ENCODE measurements around the gene PROCA1.

DNA sequence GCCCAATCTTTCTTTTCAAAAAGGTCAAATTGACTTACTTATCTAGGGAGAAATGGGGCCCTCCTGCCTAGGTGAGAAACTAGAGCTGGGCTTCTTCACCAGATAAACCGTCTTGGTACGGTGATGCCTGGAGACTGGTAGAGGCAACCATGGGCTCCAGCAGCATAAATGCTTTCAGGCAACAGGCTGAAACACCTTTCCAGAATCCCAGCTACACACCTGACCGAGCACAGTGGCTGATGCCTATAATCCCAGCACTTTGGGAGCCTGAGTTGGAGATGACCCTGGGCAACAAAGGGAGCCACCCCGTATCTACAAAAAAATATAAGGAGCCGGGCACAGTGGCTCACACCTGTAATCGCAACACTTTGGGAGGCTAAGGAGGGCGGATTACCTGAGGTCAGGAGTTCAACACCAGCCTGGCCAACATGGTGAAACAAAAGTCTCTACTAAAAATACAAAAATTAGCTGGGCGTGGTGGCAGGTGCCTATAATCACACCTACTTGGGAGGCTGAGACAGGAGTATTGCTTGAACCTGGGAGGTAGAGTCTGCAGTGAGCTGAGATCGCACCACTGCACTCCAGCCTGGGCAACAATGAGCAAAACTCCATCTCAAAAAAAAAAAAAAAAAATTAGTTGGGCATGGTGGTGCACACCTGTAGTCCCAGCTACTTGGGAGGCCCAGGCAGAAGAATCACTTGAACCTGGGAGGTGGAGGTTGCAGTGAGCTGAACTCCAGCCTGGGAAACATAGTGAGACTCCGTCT lies 40.1 kb upstream of the PROCA1 start:
- TF ChIP-seq, protein P1, sequence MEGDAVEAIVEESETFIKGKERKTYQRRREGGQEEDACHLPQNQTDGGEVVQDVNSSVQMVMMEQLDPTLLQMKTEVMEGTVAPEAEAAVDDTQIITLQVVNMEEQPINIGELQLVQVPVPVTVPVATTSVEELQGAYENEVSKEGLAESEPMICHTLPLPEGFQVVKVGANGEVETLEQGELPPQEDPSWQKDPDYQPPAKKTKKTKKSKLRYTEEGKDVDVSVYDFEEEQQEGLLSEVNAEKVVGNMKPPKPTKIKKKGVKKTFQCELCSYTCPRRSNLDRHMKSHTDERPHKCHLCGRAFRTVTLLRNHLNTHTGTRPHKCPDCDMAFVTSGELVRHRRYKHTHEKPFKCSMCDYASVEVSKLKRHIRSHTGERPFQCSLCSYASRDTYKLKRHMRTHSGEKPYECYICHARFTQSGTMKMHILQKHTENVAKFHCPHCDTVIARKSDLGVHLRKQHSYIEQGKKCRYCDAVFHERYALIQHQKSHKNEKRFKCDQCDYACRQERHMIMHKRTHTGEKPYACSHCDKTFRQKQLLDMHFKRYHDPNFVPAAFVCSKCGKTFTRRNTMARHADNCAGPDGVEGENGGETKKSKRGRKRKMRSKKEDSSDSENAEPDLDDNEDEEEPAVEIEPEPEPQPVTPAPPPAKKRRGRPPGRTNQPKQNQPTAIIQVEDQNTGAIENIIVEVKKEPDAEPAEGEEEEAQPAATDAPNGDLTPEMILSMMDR (IDR thresholded peaks at IDR 0.05; ENCODE audit: borderline replicate concordance, extremely low read depth, low read length, poor library complexity, severe bottlenecking): no peak
- TF ChIP-seq EZH2 (IDR thresholded peaks at IDR 0.05; ENCODE audit: borderline replicate concordance, low read depth, low read length, severe bottlenecking): no peak
